GM19438 (cell line): ENCODE measurements around the gene ZNF567.
A peak's percentile ranks its signal among the peaks of the same experiment; 100 is the strongest.
"Not testable (repeated sequence)": the region's sequence is repeated elsewhere in the genome, so short reads cannot be mapped to it uniquely, and the experiment has no call there.

Experiments used
- ATAC-seq: cut with Tn5 transposase; IDR thresholded peaks from one replicate; pipeline ENCODE4 v1.9.1; 2021; ENCODE audit warnings: low read depth; ENCODE audit not compliant: unreplicated experiment

The ZNF567 gene

GRCh38 chr19:36687214-36688056, at the start of gene ZNF567:
TSS of gene ZNF567 (plus strand) at chr19:36687612. CDS start at chr19:36694868, 7,256 bp downstream.
- peak; percentile 87 for ATAC-seq

GRCh38 chr19:36638862-36639510, 48.4 kb upstream of the ZNF567 start:
- no peak for ATAC-seq

GRCh38 chr19:36646746-36647145, 40.7 kb upstream of the ZNF567 start:
- ATAC-seq = no peak

GRCh38 chr19:36652958-36653357, 34.5 kb upstream of the ZNF567 start:
- no peak for ATAC-seq

- ATAC-seq = no peak
Measured at GRCh38 chr19:36665832-36666231, 21.6 kb upstream of the ZNF567 start.

- ATAC-seq = no peak
Measured at GRCh38 chr19:36668646-36669045, 18.8 kb upstream of the ZNF567 start.

- ATAC-seq = no peak
Measured at GRCh38 chr19:36672368-36672767, 15.0 kb upstream of the ZNF567 start.

GRCh38 chr19:36674201-36674600, 13.2 kb upstream of the ZNF567 start:
- ATAC-seq = no peak

GRCh38 chr19:36679455-36679854, 8.0 kb upstream of the ZNF567 start:
- ATAC-seq = no peak

- no peak for ATAC-seq
Measured at GRCh38 chr19:36685835-36686234, 1.6 kb upstream of the ZNF567 start.

GRCh38 chr19:36686365-36687213, 823 bp upstream of the ZNF567 start:
- ATAC-seq = no peak

GRCh38 chr19:36688058-36688457, 646 bp downstream of the ZNF567 start:
- no peak for ATAC-seq

GRCh38 chr19:36707134-36707533, 19.7 kb downstream of the ZNF567 start:
- ATAC-seq = no peak

GRCh38 chr19:36709423-36709822, 22.0 kb downstream of the ZNF567 start:
- ATAC-seq = no peak

- ATAC-seq = no peak
Measured at GRCh38 chr19:36719687-36720556, 32.5 kb downstream of the ZNF567 start.

GRCh38 chr19:36736166-36736565, 48.8 kb downstream of the ZNF567 start:
- ATAC-seq = not testable (repeated sequence)

GRCh38 chr19:36745870-36746269, 58.5 kb downstream of the ZNF567 start:
- ATAC-seq = no peak

- ATAC-seq = no peak
Measured at GRCh38 chr19:36747750-36748149, 60.3 kb downstream of the ZNF567 start.

GRCh38 chr19:36748431-36749275, 61.2 kb downstream of the ZNF567 start:
- no peak for ATAC-seq
